HepG2 (cell line): Measurements from ENCODE around the gene EMILIN3. TPM values are rescaled to one million over a fixed set of nuclear protein-coding genes. Genes with fewer than 3 reads are reported as not detected.

Experiments
- ATAC-seq: fragments of 200-7000 bp; cut with Tn5 transposase; 3 replicates; pipeline ENCODE4 v1.9.1; 2020; ENCODE audit warnings: mild to moderate bottlenecking, moderate library complexity
- BruUV-seq: library from RNA; stranded (reverse); fragments of 400-500 nt; replicated peaks from 2 replicates; lab custom pipeline; 2021; lab: Mats Ljungman, UMichigan
- CTCF ChIA-PET: fragments of 300-600 bp; formaldehyde crosslinking; extraction: SDS; loops from one replicate; lab custom pipeline; 2021; ENCODE audit warnings: low total read pairs, inconsistent platforms, low intra/inter-chr PET ratio; lab: Yijun Ruan, JAX
- POLR2A ChIA-PET: fragments of 350-600 bp; sonication (Branson Sonifier 250); formaldehyde crosslinking; loops from one replicate; lab custom pipeline; 2020; ENCODE audit warnings: antibody characterized with exemption, inconsistent platforms; lab: Yijun Ruan, JAX
- DNase-seq: peaks from one replicate; pipeline ENCODE4 v3.0.0-alpha.2; 2015; ENCODE audit warnings: low spot score
- FAIRE-seq: peaks from 3 replicates; lab custom pipeline; 2011; peaks lifted over from hg19 to GRCh38; lab: Jason Lieb, UNC
- H2AFZ ChIP-seq: one replicate; pipeline ENCODE4 v1.6.1; 2011; ENCODE audit warnings: low read length, inconsistent platforms
- H3K27ac ChIP-seq: fragments of 300-600 bp; 3 replicates; pipeline ENCODE4 v1.8.0; 2011; ENCODE audit warnings: mixed run types, mild to moderate bottlenecking, mixed read lengths, low read length, inconsistent platforms; ENCODE audit not compliant: insufficient read depth; ENCODE audit errors: extremely low read length
- H3K27me3 ChIP-seq, 2 experiments: fragments of 200-600 bp in 1 of 2; 2 replicates in 1 of 2; 3 replicates in 1 of 2; pipeline versions ENCODE4 v1.6.0 to v1.8.0; 2011; ENCODE audit warnings: low read length in 2 of 2, mild to moderate bottlenecking in 2 of 2, moderate library complexity in 2 of 2, inconsistent platforms in 1 of 2; ENCODE audit not compliant: insufficient read depth in 2 of 2, control insufficient read depth in 1 of 2
- H3K36me3 ChIP-seq, 2 experiments: fragments of 200-600 bp in 1 of 2; replicated peaks in 1 of 2; 2 replicates in 1 of 2; 3 replicates in 1 of 2; pipeline versions ENCODE4 v1.5.1 to v1.8.0; 2011; ENCODE audit warnings: low read length in 2 of 2, inconsistent platforms in 1 of 2; ENCODE audit not compliant: insufficient read depth in 2 of 2, control insufficient read depth in 1 of 2
- H3K4me1 ChIP-seq: 2 replicates; pipeline ENCODE4 v1.5.1; 2012; ENCODE audit warnings: low read length, inconsistent platforms; ENCODE audit not compliant: insufficient read depth
- H3K4me2 ChIP-seq: 2 replicates; pipeline ENCODE4 v1.6.0; 2011; ENCODE audit warnings: low read depth, low read length, inconsistent platforms
- H3K4me3 ChIP-seq, 3 experiments: fragments of 200-600 bp in 1 of 3; sonication (generic), shearing (Covaris generic) in 1 of 3; replicated peaks in 1 of 3; 2 replicates each; pipeline ENCODE4 v1.5.1; 2011 to 2016; ENCODE audit warnings: low read length in 3 of 3, inconsistent platforms in 2 of 3, low read depth in 2 of 3, mild to moderate bottlenecking in 2 of 3, control low read depth in 1 of 3, mixed read lengths in 1 of 3; ENCODE audit not compliant: insufficient read depth in 1 of 3
- H3K79me2 ChIP-seq: one replicate; pipeline ENCODE4 v1.6.1; 2011; ENCODE audit warnings: low read length, inconsistent platforms; ENCODE audit not compliant: insufficient read depth
- H3K9ac ChIP-seq: 2 replicates; pipeline ENCODE4 v1.6.0; 2011; ENCODE audit warnings: mild to moderate bottlenecking, low read depth, low read length, inconsistent platforms; ENCODE audit not compliant: insufficient read depth
- H3K9me3 ChIP-seq: 2 replicates; pipeline ENCODE4 v1.5.1; 2012; ENCODE audit warnings: mild to moderate bottlenecking, low read length
- H4K20me1 ChIP-seq: 2 replicates; pipeline ENCODE4 v1.6.0; 2011; ENCODE audit warnings: inconsistent platforms, mild to moderate bottlenecking, low read length, moderate library complexity; ENCODE audit not compliant: insufficient read depth
- HDAC1 ChIP-seq: sonication (generic); formaldehyde crosslinking; IDR thresholded peaks from 2 replicates; pipeline ENCODE4 v1.5.1; 2020; ENCODE audit warnings: mild to moderate bottlenecking, missing genetic modification reagents
- HOXA9 ChIP-seq: sonication (generic); formaldehyde crosslinking; IDR thresholded peaks from 2 replicates; pipeline ENCODE4 v1.8.1; 2022; ENCODE audit warnings: missing genetic modification reagents, mild to moderate bottlenecking, moderate library complexity, borderline replicate concordance
- KAT2B ChIP-seq: fragments of 150-350 bp; IDR thresholded peaks from 2 replicates; pipeline ENCODE4 v1.6.1; 2014; ENCODE audit warnings: low read depth, low read length, borderline replicate concordance
- KDM5B ChIP-seq: sonication (generic); formaldehyde crosslinking; IDR thresholded peaks from 2 replicates; pipeline ENCODE4 v1.4.0; 2020; ENCODE audit warnings: missing genetic modification reagents, mild to moderate bottlenecking, borderline replicate concordance
- MIER3 ChIP-seq: IDR thresholded peaks from 2 replicates; pipeline ENCODE4 v1.6.1; 2016; ENCODE audit warnings: missing compliant biosample characterization, borderline replicate concordance
- NCOR1 ChIP-seq: fragments of 200-600 bp; sonication (generic); IDR thresholded peaks from 2 replicates; pipeline ENCODE4 v1.7.0; 2017; ENCODE audit warnings: antibody characterized with exemption, low read length, borderline replicate concordance
- SRF ChIP-seq: IDR thresholded peaks from 2 replicates; pipeline ENCODE4 v1.6.1; 2011; ENCODE audit warnings: mild to moderate bottlenecking, low read depth, low read length, moderate library complexity
- TEF ChIP-seq: sonication (generic); formaldehyde crosslinking; IDR thresholded peaks from 2 replicates; pipeline ENCODE4 v1.5.0; 2020; ENCODE audit warnings: missing genetic modification reagents
- TP53 ChIP-seq: sonication (generic); formaldehyde crosslinking; conservative IDR thresholded peaks from 2 replicates; pipeline ENCODE4 v1.4.0; 2020; ENCODE audit warnings: missing genetic modification reagents
- WIZ ChIP-seq: sonication (generic); formaldehyde crosslinking; IDR thresholded peaks from 2 replicates; pipeline ENCODE4 v1.5.1; 2020; ENCODE audit warnings: mild to moderate bottlenecking, missing genetic modification reagents
- ZBTB49 ChIP-seq: sonication (generic); formaldehyde crosslinking; IDR thresholded peaks from 2 replicates; pipeline ENCODE4 v1.4.0; 2020; ENCODE audit warnings: missing genetic modification reagents, borderline replicate concordance
- ZNF274 ChIP-seq: sonication (generic); formaldehyde crosslinking; IDR thresholded peaks from 2 replicates; pipeline ENCODE4 v1.5.1; 2020; ENCODE audit warnings: mild to moderate bottlenecking, missing genetic modification reagents
- ZNF547 ChIP-seq: sonication (generic); formaldehyde crosslinking; IDR thresholded peaks from 2 replicates; pipeline ENCODE4 v1.5.1; 2020; ENCODE audit warnings: mild to moderate bottlenecking, missing genetic modification reagents
- ZNF674 ChIP-seq: sonication (generic); formaldehyde crosslinking; IDR thresholded peaks from 2 replicates; pipeline ENCODE4 v1.5.0; 2020; ENCODE audit warnings: low read depth, mild to moderate bottlenecking, missing genetic modification reagents
- WGBS: methylation state at CpG from one replicate; pipeline ENCODE4 v1.1.6; 2017; ENCODE audit warnings: low lambda C conversion rate; 5-methylcytosine and 5-hydroxymethylcytosine counted together
- in situ Hi-C: cut with HindIII; loops from 2 replicates; pipeline ENCODE4 v1.10.0; 2017; ENCODE audit warnings: low pct_unique_long_range_greater_than_20kb; ENCODE audit not compliant: extremely low pct_ligation_motif_present
- intact Hi-C: fragments of 100-400 bp; cut with micrococcal nuclease; formaldehyde crosslinking; loops from one replicate; pipeline ENCODE4 v1.10.0; 2022; ENCODE audit not compliant: unreplicated experiment
- polyA plus RNA-seq, 8 experiments: library from polyadenylated mRNA; depleted of rRNA in 3 of 8; stranded (reverse) in 7 of 8; unstranded in 1 of 8; fragments of >200 nt; fragmentation: Illumina TruSeq in 4 of 8; extraction: Trizol in 4 of 8; gene quantifications; 2 replicates each; pipeline versions ENCODE4 v1.2.1 to v1.2.3, GENCODE V29; 2011 to 2016; ENCODE audit warnings: low read depth in 4 of 8, missing spikeins in 1 of 8, mixed read lengths in 1 of 8; ENCODE audit not compliant: insufficient read depth in 1 of 8
- total RNA-seq, 5 experiments: library from RNA; depleted of rRNA; stranded (reverse); fragments of >200 nt; fragmentation: Illumina TruSeq; extraction: Trizol; gene quantifications; 2 replicates each; pipeline ENCODE4 v1.2.3, GENCODE V29; 2016; ENCODE audit warnings: low read depth in 1 of 5

EMILIN3 gene
- total and polyA plus RNA-seq, 2 of the 13 experiments (the other 11 are each of a cell fraction or from before 2014, with no cell fraction given) = 0.25 to 0.29 TPM

GRCh38 chr20:41320441-41320840 is 46.2 kb downstream of the EMILIN3 start:
- ChIA-PET POLR2A (no interaction called here), CTCF (no interaction called here)
- no peaks in the 10 kb centered on the region for H3K36me3 ChIP-seq
- FAIRE-seq = no peak
- H3K27ac ChIP-seq = no peak overlapping the region
- H3K4me3 ChIP-seq = no peak overlapping the region
- intact Hi-C loops (no loop called here), in situ Hi-C loops (no loop called here)
- DNase-seq = no peak
- no peak for ATAC-seq
- H4K20me1 ChIP-seq = no peaks in the 10 kb centered on the region
- no peak overlapping the region for H2AFZ ChIP-seq
- TF ChIP-seq ZNF674 (CRISPR knock-in tag) (no peak), ZNF547 (CRISPR knock-in tag) (no peak), KDM5B (CRISPR knock-in tag) (no peak), ZNF274 (CRISPR knock-in tag) (no peak), HOXA9 (CRISPR knock-in tag) (no peak), SRF (no peak), WIZ (CRISPR knock-in tag) (no peak), MIER3 (no peak), KAT2B (no peak), TP53 (no peak), NCOR1 (no peak)
- H3K4me1 ChIP-seq = peaks cover 43% of the 10 kb centered on the region
- H3K4me2 ChIP-seq = no peak overlapping the region
- H3K9ac ChIP-seq = no peak overlapping the region
- no TSS peak for BruUV-seq
- no peaks in the 10 kb centered on the region for H3K9me3 ChIP-seq
- H3K79me2 ChIP-seq = peaks cover 12% of the 10 kb centered on the region
- peaks cover 0 to 3% of the 10 kb centered on the region in 2 experiments; a peak in 1 of 5 replicates for H3K27me3 ChIP-seq

GRCh38 chr20:41318271-41318649 is 48.4 kb downstream of the EMILIN3 start:
- ChIA-PET POLR2A (interaction anchor here (1.4 to 2.6 kb wide), 3 partner anchors 11 to 169 kb away, joined by 3 to 16 read pairs (median 8); partner anchors contain the start of gene LPIN3), CTCF (no interaction called here)
- Histone ChIP-seq H2AFZ (peak overlapping the region; percentile 58), H3K4me3 (peak overlapping the region; percentile 75 to 91 (median 91)), H4K20me1 (no peaks in the 10 kb centered on the region), H3K4me1 (peaks cover 47% of the 10 kb centered on the region), H3K9me3 (no peaks in the 10 kb centered on the region), H3K27ac (peak overlapping the region; percentile 68), H3K9ac (peak overlapping the region; percentile 77), H3K4me2 (peak overlapping the region; percentile 100), H3K79me2 (peaks cover 15% of the 10 kb centered on the region), H3K27me3 (peaks cover 0 to 3% of the 10 kb centered on the region in 2 experiments; a peak in 1 of 5 replicates), H3K36me3 (no peaks in the 10 kb centered on the region)
- in situ Hi-C loops = no loop called here
- no peak for FAIRE-seq
- peak; percentile 39 for DNase-seq
- BruUV-seq = TSS peak; percentile 99
- peak; percentile 4 for ATAC-seq
- 1% methylated on average over 5 of the region's 5 CpGs for WGBS
- intact Hi-C loops = loop anchor here (5.0 kb wide), 1 partner anchor 86 kb away; no protein-coding TSS in a partner anchor
- TF ChIP-seq TEF (CRISPR knock-in tag) (peak; percentile 97), HDAC1 (CRISPR knock-in tag) (peak; percentile 32; the same call in 1 of the 2 replicates), ZBTB49 (CRISPR knock-in tag) (no peak)
